Measurements from ENCODE around the gene MED15.
A peak's percentile ranks its signal among the peaks of the same experiment; 100 is the strongest.

Gene MED15

GRCh38 chr22:20507253-20508066 is at the start of gene MED15:
MED15 (plus strand) TSS chr22:20507610; CDS start chr22:20507679, 69 bp downstream.
- H3K4me3 ChIP-seq: peak within 1 kb of the TSS; percentile 87
- peak within 1 kb of the TSS; percentile 94 for H3K9ac ChIP-seq (ENCODE audit: insufficient read length)
- no peaks in the 10 kb centered on the region for H3K9me3 ChIP-seq (ENCODE audit: low read depth, low read length)
- TF ChIP-seq POLR2AphosphoS5 (IDR thresholded peaks at IDR 0.05; ENCODE audit: borderline replicate concordance, low read depth, low read length) (peak; percentile 94), EZH2 (IDR thresholded peaks at IDR 0.05) (no peak), FOXP2 (optimal IDR thresholded peaks at IDR 0.05; ENCODE audit: control extremely low read depth, extremely low read length, insufficient read depth) (no peak)
- no peak for DNase-seq (ENCODE audit: low read depth, low spot score)
- H3K36me3 ChIP-seq (ENCODE audit: insufficient read depth, low read length): no peaks in the 10 kb centered on the region
- H3K27ac ChIP-seq: peak within 1 kb of the TSS; percentile 67; the same call in 1 of the 2 replicates

GRCh38 chr22:20458530-20459151 is 48.8 kb upstream of the MED15 start:
- TF ChIP-seq EZH2 (IDR thresholded peaks at IDR 0.05) (no peak), FOXP2 (optimal IDR thresholded peaks at IDR 0.05; ENCODE audit: control extremely low read depth, extremely low read length, insufficient read depth) (no peak), POLR2AphosphoS5 (IDR thresholded peaks at IDR 0.05; ENCODE audit: borderline replicate concordance, low read depth, low read length) (no peak)
- Histone ChIP-seq H3K27ac (no peak overlapping the region), H3K36me3 (ENCODE audit: insufficient read depth, low read length) (no peaks in the 10 kb centered on the region), H3K4me3 (no peak overlapping the region), H3K9me3 (ENCODE audit: low read depth, low read length) (no peaks in the 10 kb centered on the region), H3K9ac (ENCODE audit: insufficient read length) (no peak overlapping the region)
- DNase-seq (ENCODE audit: low read depth, low spot score): no peak

GRCh38 chr22:20459152-20459542 is 48.3 kb upstream of the MED15 start:
- H3K4me3 ChIP-seq: no peak overlapping the region

GRCh38 chr22:20459862-20460261 is 47.5 kb upstream of the MED15 start:
- no peaks in the 10 kb centered on the region for H3K36me3 ChIP-seq (ENCODE audit: insufficient read depth, low read length)
- H3K9ac ChIP-seq (ENCODE audit: insufficient read length): no peak overlapping the region
- no peak overlapping the region for H3K4me3 ChIP-seq
- H3K9me3 ChIP-seq (ENCODE audit: low read depth, low read length): no peaks in the 10 kb centered on the region
- DNase-seq (ENCODE audit: low read depth, low spot score): no peak
- no peak overlapping the region for H3K27ac ChIP-seq
- TF ChIP-seq POLR2AphosphoS5 (IDR thresholded peaks at IDR 0.05; ENCODE audit: borderline replicate concordance, low read depth, low read length) (no peak), EZH2 (IDR thresholded peaks at IDR 0.05) (no peak), FOXP2 (optimal IDR thresholded peaks at IDR 0.05; ENCODE audit: control extremely low read depth, extremely low read length, insufficient read depth) (no peak)

More at GRCh38 chr22:20459152-20459542, 48.3 kb upstream of the MED15 start:
- Histone ChIP-seq H3K36me3 (ENCODE audit: insufficient read depth, low read length) (no peaks in the 10 kb centered on the region), H3K9ac (ENCODE audit: insufficient read length) (no peak overlapping the region), H3K9me3 (ENCODE audit: low read depth, low read length) (no peaks in the 10 kb centered on the region), H3K27ac (no peak overlapping the region)
- TF ChIP-seq EZH2 (IDR thresholded peaks at IDR 0.05): no peak
- TF ChIP-seq FOXP2 (optimal IDR thresholded peaks at IDR 0.05; ENCODE audit: control extremely low read depth, extremely low read length, insufficient read depth): no peak
- no peak for TF ChIP-seq POLR2AphosphoS5 (IDR thresholded peaks at IDR 0.05; ENCODE audit: borderline replicate concordance, low read depth, low read length)
- no peak for DNase-seq (ENCODE audit: low read depth, low spot score)

GRCh38 chr22:20463324-20464095 is 43.9 kb upstream of the MED15 start:
- no peak overlapping the region for H3K27ac ChIP-seq
- no peak overlapping the region for H3K4me3 ChIP-seq
- H3K9ac ChIP-seq (ENCODE audit: insufficient read length): no peak overlapping the region
- DNase-seq (ENCODE audit: low read depth, low spot score): no peak
- no peaks in the 10 kb centered on the region for H3K9me3 ChIP-seq (ENCODE audit: low read depth, low read length)
- no peak for TF ChIP-seq EZH2 (IDR thresholded peaks at IDR 0.05)
- no peak for TF ChIP-seq FOXP2 (optimal IDR thresholded peaks at IDR 0.05; ENCODE audit: control extremely low read depth, extremely low read length, insufficient read depth)
- H3K36me3 ChIP-seq (ENCODE audit: insufficient read depth, low read length): no peaks in the 10 kb centered on the region

- Histone ChIP-seq H3K27ac (no peak overlapping the region), H3K36me3 (ENCODE audit: insufficient read depth, low read length) (no peaks in the 10 kb centered on the region; the same call in 1 of the 2 replicates), H3K4me3 (no peak overlapping the region), H3K9me3 (ENCODE audit: low read depth, low read length) (no peaks in the 10 kb centered on the region), H3K9ac (ENCODE audit: insufficient read length) (no peak overlapping the region)
- DNase-seq (ENCODE audit: low read depth, low spot score): no peak
- TF ChIP-seq POLR2AphosphoS5 (IDR thresholded peaks at IDR 0.05; ENCODE audit: borderline replicate concordance, low read depth, low read length) (no peak), EZH2 (IDR thresholded peaks at IDR 0.05) (no peak), FOXP2 (optimal IDR thresholded peaks at IDR 0.05; ENCODE audit: control extremely low read depth, extremely low read length, insufficient read depth) (no peak)
Observed at GRCh38 chr22:20464096-20464614, 43.3 kb upstream of the MED15 start.

- Histone ChIP-seq H3K36me3 (ENCODE audit: insufficient read depth, low read length) (no peaks in the 10 kb centered on the region; the same call in 1 of the 2 replicates), H3K9ac (ENCODE audit: insufficient read length) (no peak overlapping the region), H3K9me3 (ENCODE audit: low read depth, low read length) (no peaks in the 10 kb centered on the region), H3K27ac (no peak overlapping the region), H3K4me3 (no peak overlapping the region)
- DNase-seq (ENCODE audit: low read depth, low spot score): no peak
- TF ChIP-seq EZH2 (IDR thresholded peaks at IDR 0.05) (no peak), FOXP2 (optimal IDR thresholded peaks at IDR 0.05; ENCODE audit: control extremely low read depth, extremely low read length, insufficient read depth) (no peak), POLR2AphosphoS5 (IDR thresholded peaks at IDR 0.05; ENCODE audit: borderline replicate concordance, low read depth, low read length) (no peak)
Observed at GRCh38 chr22:20464912-20465758, 42.3 kb upstream of the MED15 start.

Data from SK-N-MC (cell line).